OCI-LY7 (cell line): ENCODE results near the gene ARHGEF10L. TPM values are rescaled to one million over a fixed set of nuclear protein-coding genes. Genes with fewer than 3 reads are reported as not detected.

ENCODE experiments used
- BruUV-seq: library from RNA; stranded (reverse); fragments of 400-500 nt; replicated peaks from 2 replicates; lab custom pipeline; 2021; lab: Mats Ljungman, UMichigan
- CTCF ChIA-PET: fragments of 300-600 bp; sonication (Branson Sonifier 250); formaldehyde crosslinking; loops from one replicate; lab custom pipeline; 2022; ENCODE audit warnings: antibody characterized with exemption; ENCODE audit not compliant: unreplicated experiment; lab: Charles Lee
- POLR2A ChIA-PET: fragments of 300-600 bp; sonication (Branson Sonifier 250); formaldehyde crosslinking; loops from one replicate; lab custom pipeline; 2022; ENCODE audit warnings: antibody characterized with exemption; lab: Charles Lee
- DNase-seq: peaks from one replicate; pipeline ENCODE4 v3.0.0-alpha.2; 2015; ENCODE audit warnings: low spot score
- H2AFZ ChIP-seq: fragments of 200-600 bp; sonication (generic), shearing (Covaris generic); 2 replicates; pipeline ENCODE4 v1.6.1; 2014; ENCODE audit warnings: mild to moderate bottlenecking, antibody characterized with exemption, low read length, moderate library complexity
- H3K27ac ChIP-seq: fragments of 200-600 bp; sonication (generic); 2 replicates; pipeline ENCODE4 v1.5.1; 2014; ENCODE audit warnings: mixed run types, low read depth, mild to moderate bottlenecking, moderate library complexity, low read length, inconsistent platforms; ENCODE audit not compliant: poor library complexity, severe bottlenecking
- H3K36me3 ChIP-seq: fragments of 200-600 bp; sonication (generic); 2 replicates; pipeline ENCODE4 v1.6.1; 2014; ENCODE audit warnings: mild to moderate bottlenecking, antibody characterized with exemption, low read length, moderate library complexity, mixed read lengths; ENCODE audit not compliant: insufficient read depth
- H3K4me1 ChIP-seq: fragments of 200-600 bp; sonication (generic); 2 replicates; pipeline ENCODE4 v1.5.1; 2014; ENCODE audit warnings: mild to moderate bottlenecking, low read length; ENCODE audit not compliant: insufficient read depth, poor library complexity, severe bottlenecking
- H3K4me2 ChIP-seq: fragments of 200-600 bp; sonication (generic); 2 replicates; pipeline ENCODE4 v1.6.1; 2014; ENCODE audit warnings: mild to moderate bottlenecking, low read length
- H3K4me3 ChIP-seq: fragments of 200-600 bp; sonication (generic); 2 replicates; pipeline ENCODE4 v1.5.1; 2014; ENCODE audit warnings: mild to moderate bottlenecking, low read depth, low read length; ENCODE audit not compliant: poor library complexity, severe bottlenecking
- H3K79me2 ChIP-seq: fragments of 200-600 bp; sonication (generic); 2 replicates; pipeline ENCODE4 v1.6.1; 2016; ENCODE audit warnings: low read depth, mild to moderate bottlenecking, low read length, moderate library complexity, mixed read lengths; ENCODE audit not compliant: insufficient read depth
- H3K9me2 ChIP-seq: fragments of 200-600 bp; sonication (generic); 2 replicates; pipeline ENCODE4 v1.6.1; 2016; ENCODE audit warnings: mild to moderate bottlenecking, low read length, mixed read lengths; ENCODE audit not compliant: insufficient read depth
- H3K9me3 ChIP-seq: fragments of 200-600 bp; sonication (generic); 2 replicates; pipeline ENCODE4 v1.6.1; 2014; ENCODE audit warnings: mild to moderate bottlenecking, mixed run types, low read length, mixed read lengths
- H4K20me1 ChIP-seq: fragments of 200-600 bp; sonication (generic); 2 replicates; pipeline ENCODE4 v1.6.1; 2014; ENCODE audit warnings: mild to moderate bottlenecking, antibody characterized with exemption, low read length, moderate library complexity, mixed read lengths; ENCODE audit not compliant: insufficient read depth
- CTCF ChIP-seq: fragments of 200-600 bp; sonication (generic); conservative IDR thresholded peaks from 2 replicates; pipeline ENCODE4 v1.5.1; 2014; ENCODE audit warnings: mild to moderate bottlenecking, antibody characterized with exemption, low read length, moderate library complexity, mixed read lengths
- EZH2phosphoT487 ChIP-seq: fragments of 200-600 bp; sonication (generic); IDR thresholded peaks from 2 replicates; pipeline ENCODE4 v1.6.1; 2018; ENCODE audit warnings: low read depth, borderline replicate concordance, mild to moderate bottlenecking, mixed run types, antibody characterized with exemption, low read length, moderate library complexity, mixed read lengths
- intact Hi-C: fragments of 100-400 bp; cut with micrococcal nuclease; formaldehyde crosslinking; loops from one replicate; pipeline ENCODE4 v1.10.0; 2022; ENCODE audit not compliant: unreplicated experiment
- total RNA-seq, 2 experiments: library from RNA; depleted of rRNA in 1 of 2; stranded (reverse); fragments of >200 nt in 1 of 2; shearing (Covaris generic) in 1 of 2; gene quantifications; 2 replicates each; pipeline ENCODE4 v1.2.3, GENCODE V29; 2014 to 2022

Gene ARHGEF10L
- total RNA-seq, 2 experiments from 2014 or later = 2.4 TPM; not detected in 1

GRCh38 chr1:17618558-17619247, 79.2 kb downstream of the ARHGEF10L start:
- Histone ChIP-seq H3K9me3 (no peaks in the 10 kb centered on the region), H3K79me2 (no peaks in the 10 kb centered on the region), H3K4me1 (no peaks in the 10 kb centered on the region), H4K20me1 (no peaks in the 10 kb centered on the region), H3K4me3 (no peak overlapping the region), H3K36me3 (no peaks in the 10 kb centered on the region), H3K9me2 (no peaks in the 10 kb centered on the region), H3K4me2 (no peak overlapping the region), H2AFZ (no peak overlapping the region), H3K27ac (no peak overlapping the region)
- TF ChIP-seq CTCF (no peak), EZH2phosphoT487 (no peak)
- no TSS peak for BruUV-seq
- intact Hi-C loops = no loop called here
- no peak for DNase-seq
- CTCF ChIA-PET = interaction anchor here (0.8 kb wide), 1 partner anchor 62 kb away, joined by 3 read pairs; no protein-coding TSS in a partner anchor
- POLR2A ChIA-PET = interaction anchor here (0.5 kb wide), 1 partner anchor 237 kb away, joined by 3 read pairs; no protein-coding TSS in a partner anchor

GRCh38 chr1:17620448-17620847, 81.0 kb downstream of the ARHGEF10L start:
- Histone ChIP-seq H3K36me3 (no peaks in the 10 kb centered on the region), H3K9me2 (no peaks in the 10 kb centered on the region), H3K4me3 (no peak overlapping the region), H2AFZ (no peak overlapping the region), H3K9me3 (no peaks in the 10 kb centered on the region), H4K20me1 (no peaks in the 10 kb centered on the region), H3K4me1 (no peaks in the 10 kb centered on the region), H3K27ac (no peak overlapping the region), H3K4me2 (no peak overlapping the region), H3K79me2 (no peaks in the 10 kb centered on the region)
- CTCF ChIA-PET = no interaction called here
- POLR2A ChIA-PET = no interaction called here
- DNase-seq = no peak
- TF ChIP-seq EZH2phosphoT487 (no peak), CTCF (no peak)
- no TSS peak for BruUV-seq
- intact Hi-C loops = no loop called here

GRCh38 chr1:17621691-17622090, 82.2 kb downstream of the ARHGEF10L start:
- H4K20me1 ChIP-seq = no peaks in the 10 kb centered on the region
- H3K4me1 ChIP-seq = no peaks in the 10 kb centered on the region
- no peaks in the 10 kb centered on the region for H3K36me3 ChIP-seq
- no peak overlapping the region for H2AFZ ChIP-seq
- no peak for TF ChIP-seq CTCF
- no peak for TF ChIP-seq EZH2phosphoT487
- no peak overlapping the region for H3K4me2 ChIP-seq
- no TSS peak for BruUV-seq
- no peak overlapping the region for H3K27ac ChIP-seq
- intact Hi-C loops = no loop called here
- no peaks in the 10 kb centered on the region for H3K79me2 ChIP-seq
- H3K9me2 ChIP-seq = no peaks in the 10 kb centered on the region
- no peaks in the 10 kb centered on the region for H3K9me3 ChIP-seq
- no peak overlapping the region for H3K4me3 ChIP-seq
- POLR2A ChIA-PET = no interaction called here
- DNase-seq = peak; percentile 39
- CTCF ChIA-PET = no interaction called here
